BLaER1 (cell line): Measurements from ENCODE around the gene KCTD5.

Experiments used
- H3K27ac ChIP-seq: shearing (Covaris generic); formaldehyde crosslinking; 2 replicates; pipeline ENCODE4 v1.8.1; 2022
- H3K27me3 ChIP-seq: shearing (Covaris generic); formaldehyde crosslinking; 2 replicates; pipeline ENCODE4 v1.8.1; 2022
- H3K36me3 ChIP-seq: shearing (Covaris generic); formaldehyde crosslinking; 2 replicates; pipeline ENCODE4 v1.8.1; 2022
- H3K4me1 ChIP-seq: shearing (Covaris generic); formaldehyde crosslinking; 2 replicates; pipeline ENCODE4 v1.8.1; 2022
- H3K4me2 ChIP-seq: shearing (Covaris generic); formaldehyde crosslinking; 2 replicates; pipeline ENCODE4 v1.8.1; 2022
- H3K4me3 ChIP-seq: shearing (Covaris generic); formaldehyde crosslinking; 2 replicates; pipeline ENCODE4 v1.8.1; 2022
- H3K9ac ChIP-seq: shearing (Covaris generic); formaldehyde crosslinking; 2 replicates; pipeline ENCODE4 v1.8.1; 2022
- H3K9me3 ChIP-seq: shearing (Covaris generic); formaldehyde crosslinking; 2 replicates; pipeline ENCODE4 v1.8.1; 2022
- H4K20me1 ChIP-seq: shearing (Covaris generic); formaldehyde crosslinking; 2 replicates; pipeline ENCODE4 v1.8.1; 2022
- Cebpa-rat ChIP-seq: shearing (Covaris generic); IDR thresholded peaks from 2 replicates; pipeline ENCODE4 v1.8.1; 2022

Gene KCTD5

DNA sequence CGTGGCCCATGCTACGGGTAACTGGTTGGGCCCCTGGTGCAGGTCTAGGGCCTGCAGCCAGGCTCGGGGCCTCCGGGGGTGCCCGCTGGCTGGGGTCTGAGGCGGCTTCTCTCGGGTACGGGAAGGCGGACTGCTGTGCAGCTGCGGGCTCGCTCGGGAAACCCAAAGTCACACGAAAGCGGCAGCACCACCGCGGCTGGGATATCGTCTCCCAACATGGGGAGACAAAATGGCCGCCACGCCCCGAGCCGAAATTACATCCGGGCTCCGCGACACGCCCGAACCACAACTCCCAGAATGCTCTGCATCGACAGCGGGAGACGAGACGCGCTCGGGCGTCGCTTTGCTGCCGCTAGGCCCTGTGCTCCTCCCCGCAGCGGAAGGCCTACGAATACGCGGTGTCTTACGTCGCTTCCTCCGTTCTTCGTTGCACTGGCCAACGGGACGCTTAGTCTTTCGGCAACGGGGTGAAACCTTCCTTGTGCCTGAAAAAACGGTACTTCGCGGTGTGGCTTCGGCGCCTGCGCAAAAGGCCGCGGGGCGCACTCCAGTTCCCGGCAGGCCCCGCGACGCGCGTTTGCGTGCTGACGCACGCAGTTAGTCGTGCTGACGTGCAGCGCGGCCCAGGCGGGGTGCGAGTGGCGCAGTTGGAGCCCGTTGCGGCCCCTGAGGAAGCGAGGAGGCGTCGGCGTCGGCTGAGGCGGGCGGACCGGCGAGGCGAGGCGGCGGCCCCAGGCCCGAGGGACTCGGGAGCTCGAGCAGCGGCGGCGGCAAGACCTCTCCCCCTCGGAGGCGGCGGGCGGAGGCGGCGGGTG lies 69.9 kb downstream of the KCTD5 start, which contains the start of gene SRRM2:
Gene SRRM2, plus strand, starts transcription at position 604 of the 815 bp plus-strand sequence. CDS start 3,727 bp downstream, outside the sequence.
- Histone ChIP-seq H3K9me3 (no peaks in the 10 kb centered on the region), H3K4me1 (peaks cover 40% of the 10 kb centered on the region), H3K27ac (peak within 1 kb of the TSS; percentile 98), H3K4me3 (peak within 1 kb of the TSS; percentile 84), H3K36me3 (peaks cover 37% of the 10 kb centered on the region), H3K27me3 (no peaks in the 10 kb centered on the region), H3K4me2 (peak within 1 kb of the TSS; percentile 93), H3K9ac (peak within 1 kb of the TSS; percentile 97), H4K20me1 (peaks cover 43% of the 10 kb centered on the region)
- no peak for TF ChIP-seq Cebpa-rat

DNA sequence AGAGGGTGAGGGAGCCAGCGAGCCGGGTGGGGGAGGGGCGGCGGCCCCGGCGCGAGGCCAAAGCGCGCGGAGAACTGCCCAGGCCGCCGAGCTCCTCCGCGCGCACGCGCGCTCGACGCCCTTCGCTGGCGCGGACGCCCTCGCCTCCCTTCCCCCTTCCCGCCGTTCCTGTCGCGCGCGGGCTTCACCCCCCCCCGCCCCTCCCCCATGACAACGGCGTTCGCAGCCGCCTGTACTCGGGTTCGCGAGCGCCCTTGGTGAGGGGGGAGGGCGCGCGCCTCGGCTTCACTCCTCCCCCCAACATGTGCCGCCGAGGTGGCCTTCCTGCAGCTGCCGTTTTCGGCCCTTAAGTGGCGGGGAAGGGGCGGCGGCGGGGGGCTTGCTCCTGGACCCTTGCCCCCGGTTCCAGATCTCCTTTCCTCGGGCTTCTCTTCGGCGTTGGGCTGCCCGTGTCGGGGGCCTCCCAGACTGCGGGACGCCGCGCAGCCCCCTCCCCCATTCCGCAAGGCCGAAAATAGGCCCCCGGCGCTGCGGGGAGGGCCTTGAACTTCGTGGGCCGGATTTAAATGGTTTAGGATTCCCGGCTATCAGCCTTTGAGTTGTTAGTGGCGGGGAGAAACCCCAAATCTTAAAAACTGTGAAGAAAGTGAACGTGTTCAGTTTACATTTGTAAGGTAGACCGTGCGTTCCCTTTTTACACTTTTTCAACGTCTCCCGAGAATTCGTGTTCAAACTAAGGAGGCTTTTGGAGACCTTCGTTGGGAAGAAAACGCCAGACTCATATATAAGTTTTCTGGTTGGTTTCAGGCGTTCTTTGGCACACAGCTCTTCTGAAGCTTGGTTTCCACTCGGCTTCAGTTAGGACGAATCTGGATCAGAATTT lies 70.8 kb downstream of the KCTD5 start:
- Histone ChIP-seq H3K9me3 (no peaks in the 10 kb centered on the region), H3K36me3 (peaks cover 45% of the 10 kb centered on the region), H3K4me2 (peak overlapping the region; percentile 93), H3K27me3 (no peaks in the 10 kb centered on the region), H4K20me1 (peaks cover 52% of the 10 kb centered on the region), H3K4me1 (peaks cover 40% of the 10 kb centered on the region), H3K27ac (peak overlapping the region; percentile 98), H3K4me3 (peak overlapping the region; percentile 84), H3K9ac (peak overlapping the region; percentile 97)
- TF ChIP-seq Cebpa-rat, result no peak

DNA sequence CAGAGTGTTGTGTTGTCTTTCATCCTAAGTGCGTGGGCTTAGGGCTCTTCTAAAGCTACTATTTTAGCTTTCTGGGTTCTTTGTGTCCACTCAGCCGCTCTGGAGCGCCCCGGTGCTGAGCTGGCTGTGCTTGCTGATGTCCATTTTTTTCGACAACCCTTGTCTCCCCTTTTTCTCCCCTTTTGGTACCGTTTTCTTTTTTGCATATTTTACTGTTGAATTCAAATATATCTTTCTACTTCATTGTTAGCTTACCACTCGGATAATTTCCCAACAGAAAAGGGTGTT lies 71.4 kb downstream of the KCTD5 start:
- H4K20me1 ChIP-seq, result peaks cover 58% of the 10 kb centered on the region
- TF ChIP-seq Cebpa-rat, result no peak
- H3K9ac ChIP-seq, result peak overlapping the region; percentile 97
- no peaks in the 10 kb centered on the region for H3K9me3 ChIP-seq
- peak overlapping the region; percentile 84 for H3K4me3 ChIP-seq
- H3K4me2 ChIP-seq, result peak overlapping the region; percentile 93
- peaks cover 51% of the 10 kb centered on the region for H3K36me3 ChIP-seq
- H3K27me3 ChIP-seq, result no peaks in the 10 kb centered on the region
- H3K27ac ChIP-seq, result peak overlapping the region; percentile 98
- H3K4me1 ChIP-seq, result peaks cover 40% of the 10 kb centered on the region

DNA sequence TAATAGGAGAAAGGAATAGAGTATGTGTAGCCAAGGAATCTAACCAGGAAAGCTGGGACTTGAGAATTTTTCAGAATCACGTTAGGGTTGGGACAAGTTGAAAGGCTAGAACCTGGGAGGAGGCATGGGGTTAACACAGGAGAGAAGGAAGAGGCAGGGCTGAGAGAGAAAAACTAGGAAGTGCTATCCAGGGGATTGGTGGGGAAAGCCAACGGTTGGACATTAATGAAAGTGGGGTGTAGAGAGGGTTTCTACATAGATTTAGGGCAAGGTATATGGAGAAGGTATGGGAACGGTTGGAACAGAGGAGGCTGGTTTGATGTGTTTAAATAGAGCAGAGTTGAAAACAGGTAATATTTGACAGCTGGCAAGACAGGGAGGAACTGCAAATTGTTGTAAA lies 72.8 kb downstream of the KCTD5 start:
- H3K4me1 ChIP-seq, result peaks cover 40% of the 10 kb centered on the region
- peaks cover 53% of the 10 kb centered on the region for H3K36me3 ChIP-seq
- no peak overlapping the region for H3K4me3 ChIP-seq
- peaks cover 72% of the 10 kb centered on the region for H4K20me1 ChIP-seq
- TF ChIP-seq Cebpa-rat, result no peak
- peak overlapping the region; percentile 93 for H3K4me2 ChIP-seq
- H3K27ac ChIP-seq, result peak overlapping the region; percentile 98; the same call in 1 of the 2 replicates
- no peaks in the 10 kb centered on the region for H3K9me3 ChIP-seq
- no peaks in the 10 kb centered on the region for H3K27me3 ChIP-seq
- peak overlapping the region; percentile 97; the same call in 1 of the 2 replicates for H3K9ac ChIP-seq

DNA sequence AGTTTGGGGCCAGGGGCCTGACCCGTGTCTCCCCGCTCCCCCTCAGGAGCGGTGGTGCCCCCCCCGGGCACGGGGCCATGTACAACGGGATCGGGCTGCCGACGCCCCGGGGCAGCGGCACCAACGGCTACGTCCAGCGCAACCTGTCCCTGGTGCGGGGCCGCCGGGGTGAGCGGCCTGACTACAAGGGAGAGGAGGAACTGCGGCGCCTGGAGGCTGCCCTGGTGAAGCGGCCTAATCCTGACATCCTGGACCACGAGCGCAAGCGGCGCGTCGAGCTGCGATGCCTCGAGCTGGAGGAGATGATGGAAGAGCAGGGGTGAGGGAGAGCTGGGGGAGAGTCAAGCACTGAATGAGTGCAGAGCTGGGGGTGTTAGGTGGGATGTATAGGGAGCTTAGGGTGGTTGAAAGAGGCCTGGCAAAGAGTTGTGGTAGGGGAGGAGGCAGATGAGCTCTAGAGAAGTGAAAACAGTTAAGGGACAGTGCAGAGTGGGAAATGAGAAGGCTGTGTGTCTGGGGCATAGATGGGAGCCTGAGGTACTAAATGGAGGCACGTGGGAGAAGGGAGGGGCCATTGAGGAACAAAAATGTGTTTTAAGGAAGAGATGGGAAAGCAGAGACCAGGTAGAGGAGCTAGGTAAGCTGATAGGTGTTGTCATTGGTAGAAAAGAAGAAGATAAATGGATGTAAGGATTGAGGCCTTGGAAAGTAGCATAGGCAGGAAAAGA lies 74.1 kb downstream of the KCTD5 start:
- H3K36me3 ChIP-seq, result peaks cover 66% of the 10 kb centered on the region

DNA sequence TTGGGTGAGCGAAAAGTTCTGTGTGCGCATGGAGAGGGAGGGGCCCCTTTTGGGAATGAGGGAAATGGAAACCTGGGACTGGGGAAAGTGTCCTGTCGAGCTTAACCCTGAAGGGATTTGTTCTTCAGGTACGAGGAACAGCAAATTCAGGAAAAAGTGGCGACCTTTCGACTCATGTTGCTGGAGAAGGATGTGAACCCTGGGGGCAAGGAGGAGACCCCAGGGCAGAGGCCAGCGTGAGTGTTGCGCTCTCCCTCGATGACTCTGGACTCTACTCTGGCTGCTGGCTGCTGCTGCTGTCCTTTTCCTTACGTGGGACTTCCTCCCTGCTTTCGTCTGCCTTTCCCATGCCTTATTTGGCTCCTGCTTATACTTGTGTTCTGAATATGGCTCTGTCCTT lies 75.0 kb downstream of the KCTD5 start:
- Histone ChIP-seq H3K4me2 (no peak overlapping the region), H3K27ac (no peak overlapping the region), H4K20me1 (peaks cover 94% of the 10 kb centered on the region), H3K4me1 (peaks cover 25% of the 10 kb centered on the region), H3K4me3 (no peak overlapping the region), H3K36me3 (peaks cover 75% of the 10 kb centered on the region), H3K9me3 (no peaks in the 10 kb centered on the region), H3K27me3 (peaks cover 3% of the 10 kb centered on the region; the same call in 1 of the 2 replicates), H3K9ac (no peak overlapping the region)
- no peak for TF ChIP-seq Cebpa-rat

More for the DNA sequence above, 74.1 kb downstream of the KCTD5 start:
- H3K9ac ChIP-seq, result no peak overlapping the region; the same call in 1 of the 2 replicates
- H3K4me2 ChIP-seq, result 0 out of 2 replicates have a peak overlapping the region, but pooled peaks have one; percentile 93
- peaks cover 30% of the 10 kb centered on the region for H3K4me1 ChIP-seq
- TF ChIP-seq Cebpa-rat, result no peak
- no peak overlapping the region for H3K4me3 ChIP-seq
- H3K27me3 ChIP-seq, result no peaks in the 10 kb centered on the region
- peaks cover 85% of the 10 kb centered on the region for H4K20me1 ChIP-seq
- no peaks in the 10 kb centered on the region for H3K9me3 ChIP-seq
- no peak overlapping the region for H3K27ac ChIP-seq
